OCI-LY1 (cell line): ENCODE data around the gene GORASP1.

Experiments used
- H2AFZ ChIP-seq: fragments of 200-600 bp; sonication (generic), shearing (Covaris generic); 2 replicates; pipeline ENCODE4 v1.6.0; 2014; ENCODE audit warnings: antibody characterized with exemption, mild to moderate bottlenecking, low read length
- H3F3A ChIP-seq: fragments of 200-600 bp; sonication (generic), shearing (Covaris generic); 2 replicates; pipeline ENCODE4 v1.6.0; 2014; ENCODE audit warnings: mild to moderate bottlenecking, antibody characterized with exemption, low read length, moderate library complexity; ENCODE audit not compliant: insufficient read depth
- H3K27ac ChIP-seq: fragments of 200-600 bp; sonication (generic); 2 replicates; pipeline ENCODE4 v1.5.1; 2014; ENCODE audit warnings: low read length, mixed run types, mild to moderate bottlenecking, low read depth; ENCODE audit not compliant: poor library complexity, severe bottlenecking
- H3K27me3 ChIP-seq: fragments of 200-600 bp; sonication (generic); 2 replicates; pipeline ENCODE4 v1.6.0; 2014; ENCODE audit warnings: antibody characterized with exemption, mild to moderate bottlenecking, low read length, moderate library complexity; ENCODE audit not compliant: insufficient read depth
- H3K36me3 ChIP-seq: fragments of 200-600 bp; sonication (generic); 2 replicates; pipeline ENCODE4 v1.6.1; 2014; ENCODE audit warnings: mild to moderate bottlenecking, antibody characterized with exemption, low read length, moderate library complexity, mixed read lengths; ENCODE audit not compliant: insufficient read depth
- H3K4me1 ChIP-seq: fragments of 200-600 bp; sonication (generic); 2 replicates; pipeline ENCODE4 v1.5.1; 2014; ENCODE audit warnings: mild to moderate bottlenecking, low read length, moderate library complexity; ENCODE audit not compliant: insufficient read depth, severe bottlenecking
- H3K4me2 ChIP-seq: fragments of 200-600 bp; sonication (generic), shearing (Covaris generic); 2 replicates; pipeline ENCODE4 v1.6.1; 2014; ENCODE audit warnings: low read length
- H3K4me3 ChIP-seq: fragments of 200-600 bp; sonication (generic); 2 replicates; pipeline ENCODE4 v1.5.1; 2014; ENCODE audit warnings: low read length, low read depth, mild to moderate bottlenecking, mixed read lengths; ENCODE audit not compliant: poor library complexity, severe bottlenecking
- H3K79me2 ChIP-seq: fragments of 200-600 bp; shearing (Covaris generic); 2 replicates; pipeline ENCODE4 v1.6.1; 2016; ENCODE audit warnings: mixed run types, low read length, mixed read lengths; ENCODE audit not compliant: insufficient read depth
- H3K9ac ChIP-seq: fragments of 200-600 bp; sonication (generic), shearing (Covaris generic); 2 replicates; pipeline ENCODE4 v1.6.1; 2014; ENCODE audit warnings: mild to moderate bottlenecking, low read length, mixed read lengths
- H3K9me2 ChIP-seq: fragments of 200-600 bp; sonication (generic), shearing (Covaris generic); 2 replicates; pipeline ENCODE4 v1.6.1; 2014; ENCODE audit warnings: low read depth, mild to moderate bottlenecking, low read length, mixed read lengths
- H3K9me3 ChIP-seq: fragments of 200-600 bp; shearing (Covaris generic); 2 replicates; pipeline ENCODE4 v1.6.1; 2014; ENCODE audit warnings: low read length, mixed read lengths
- H4K20me1 ChIP-seq: fragments of 200-600 bp; sonication (generic), shearing (Covaris generic); 2 replicates; pipeline ENCODE4 v1.6.0; 2016; ENCODE audit warnings: mild to moderate bottlenecking, low read length; ENCODE audit not compliant: insufficient read depth
- EZH2 ChIP-seq: fragments of 200-600 bp; sonication (generic), shearing (Covaris generic); IDR thresholded peaks from 2 replicates; pipeline ENCODE4 v1.8.0; 2017; ENCODE audit warnings: borderline replicate concordance, mixed run types, mild to moderate bottlenecking, antibody characterized with exemption, low read length, moderate library complexity, mixed read lengths
- TF ChIP-seq, protein P1 (sequence below): fragments of 200-600 bp; sonication (generic), shearing (Covaris generic); IDR thresholded peaks from 2 replicates; pipeline ENCODE4 v1.5.1; 2017; ENCODE audit warnings: mild to moderate bottlenecking, antibody characterized with exemption, low read length, moderate library complexity, mixed read lengths

GORASP1 gene

DNA sequence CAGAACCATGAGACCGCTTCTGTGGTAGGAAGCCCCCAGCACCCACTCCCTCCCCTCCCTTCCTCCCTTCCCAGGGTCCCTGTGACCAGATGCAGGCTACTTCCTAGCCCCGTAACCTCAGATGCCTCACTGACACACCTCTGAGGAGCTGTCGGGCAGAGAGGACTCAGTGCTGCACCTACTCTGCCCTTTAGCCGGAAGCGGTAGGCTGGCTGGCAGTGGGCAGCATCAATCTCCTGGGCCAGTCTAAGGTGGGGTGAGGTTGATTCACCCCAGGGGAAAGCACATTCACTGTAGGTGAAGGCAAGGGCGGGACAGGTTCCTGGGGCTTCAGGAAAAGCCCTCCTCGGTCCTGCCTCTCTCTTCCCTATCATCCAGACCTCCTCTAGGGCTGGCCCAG lies 26.9 kb upstream of the GORASP1 start:
- H3K27ac ChIP-seq = no peak overlapping the region
- H3K9me3 ChIP-seq = no peaks in the 10 kb centered on the region
- H3F3A ChIP-seq = no peaks in the 10 kb centered on the region
- H4K20me1 ChIP-seq = no peaks in the 10 kb centered on the region
- H3K36me3 ChIP-seq = no peaks in the 10 kb centered on the region
- no peak overlapping the region for H3K4me2 ChIP-seq
- H3K9me2 ChIP-seq = no peaks in the 10 kb centered on the region
- TF ChIP-seq, protein P1, sequence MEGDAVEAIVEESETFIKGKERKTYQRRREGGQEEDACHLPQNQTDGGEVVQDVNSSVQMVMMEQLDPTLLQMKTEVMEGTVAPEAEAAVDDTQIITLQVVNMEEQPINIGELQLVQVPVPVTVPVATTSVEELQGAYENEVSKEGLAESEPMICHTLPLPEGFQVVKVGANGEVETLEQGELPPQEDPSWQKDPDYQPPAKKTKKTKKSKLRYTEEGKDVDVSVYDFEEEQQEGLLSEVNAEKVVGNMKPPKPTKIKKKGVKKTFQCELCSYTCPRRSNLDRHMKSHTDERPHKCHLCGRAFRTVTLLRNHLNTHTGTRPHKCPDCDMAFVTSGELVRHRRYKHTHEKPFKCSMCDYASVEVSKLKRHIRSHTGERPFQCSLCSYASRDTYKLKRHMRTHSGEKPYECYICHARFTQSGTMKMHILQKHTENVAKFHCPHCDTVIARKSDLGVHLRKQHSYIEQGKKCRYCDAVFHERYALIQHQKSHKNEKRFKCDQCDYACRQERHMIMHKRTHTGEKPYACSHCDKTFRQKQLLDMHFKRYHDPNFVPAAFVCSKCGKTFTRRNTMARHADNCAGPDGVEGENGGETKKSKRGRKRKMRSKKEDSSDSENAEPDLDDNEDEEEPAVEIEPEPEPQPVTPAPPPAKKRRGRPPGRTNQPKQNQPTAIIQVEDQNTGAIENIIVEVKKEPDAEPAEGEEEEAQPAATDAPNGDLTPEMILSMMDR = no peak
- no peak for TF ChIP-seq EZH2
- H3K27me3 ChIP-seq = no peaks in the 10 kb centered on the region
- H3K4me3 ChIP-seq = no peak overlapping the region
- H3K9ac ChIP-seq = no peak overlapping the region
- no peak overlapping the region for H2AFZ ChIP-seq
- H3K79me2 ChIP-seq = no peaks in the 10 kb centered on the region
- no peaks in the 10 kb centered on the region for H3K4me1 ChIP-seq

DNA sequence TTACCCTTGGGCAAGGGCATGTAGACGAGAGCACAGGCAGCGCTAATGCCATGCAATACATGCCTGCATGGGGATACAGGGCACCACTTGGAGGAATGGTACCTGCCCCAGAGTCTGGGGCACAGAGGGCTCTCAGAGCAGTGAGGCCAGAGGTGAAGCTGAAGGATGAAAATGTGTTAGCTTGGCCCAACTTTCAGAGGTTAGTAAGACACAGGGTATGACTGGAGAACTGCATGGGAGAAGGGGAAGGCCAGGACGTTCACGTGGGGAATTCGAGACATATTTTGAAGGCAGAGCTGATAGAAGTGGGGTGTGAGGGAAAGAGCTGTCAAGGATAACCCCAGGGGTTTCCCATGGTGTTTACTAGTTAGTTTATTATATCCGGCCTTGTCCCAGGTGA lies 26.4 kb upstream of the GORASP1 start:
- Histone ChIP-seq H3K4me2 (no peak overlapping the region), H3K79me2 (no peaks in the 10 kb centered on the region), H3K36me3 (no peaks in the 10 kb centered on the region), H3K9ac (no peak overlapping the region), H3K9me2 (no peaks in the 10 kb centered on the region), H3K27me3 (no peaks in the 10 kb centered on the region), H2AFZ (no peak overlapping the region), H3K4me1 (no peaks in the 10 kb centered on the region), H4K20me1 (no peaks in the 10 kb centered on the region), H3K27ac (no peak overlapping the region), H3K9me3 (no peaks in the 10 kb centered on the region), H3K4me3 (no peak overlapping the region), H3F3A (no peaks in the 10 kb centered on the region)
- TF ChIP-seq, protein P1 = no peak
- no peak for TF ChIP-seq EZH2

DNA sequence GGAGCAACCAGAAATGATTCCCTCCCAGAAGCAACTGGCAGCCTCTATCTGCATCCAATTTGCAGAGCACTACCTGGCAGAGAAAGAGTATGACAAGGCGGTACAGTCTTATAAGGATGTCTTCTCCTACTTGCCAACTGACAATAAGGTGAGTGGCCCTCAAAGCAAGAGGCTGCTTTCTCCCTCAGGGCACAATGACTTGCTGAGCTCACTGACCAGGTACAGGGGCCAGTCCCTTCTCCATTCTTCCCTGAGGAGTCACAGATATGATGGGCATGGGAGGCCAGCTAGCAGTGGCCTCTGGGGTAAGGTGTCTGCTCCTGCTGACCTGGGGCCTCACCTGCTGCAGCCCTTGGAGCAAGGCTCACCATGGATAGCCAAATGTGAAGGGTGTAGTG lies 25.7 kb upstream of the GORASP1 start:
- H3K4me2 ChIP-seq = no peak overlapping the region
- H3K9me2 ChIP-seq = no peaks in the 10 kb centered on the region
- no peaks in the 10 kb centered on the region for H3K79me2 ChIP-seq
- no peak overlapping the region for H3K27ac ChIP-seq
- no peak overlapping the region for H3K4me3 ChIP-seq
- no peaks in the 10 kb centered on the region for H3K27me3 ChIP-seq
- TF ChIP-seq, protein P1 = no peak
- no peak for TF ChIP-seq EZH2
- H3K4me1 ChIP-seq = peaks cover 3% of the 10 kb centered on the region
- no peaks in the 10 kb centered on the region for H3K36me3 ChIP-seq
- H2AFZ ChIP-seq = no peak overlapping the region
- no peaks in the 10 kb centered on the region for H3K9me3 ChIP-seq
- no peaks in the 10 kb centered on the region for H3F3A ChIP-seq
- H4K20me1 ChIP-seq = no peaks in the 10 kb centered on the region
- H3K9ac ChIP-seq = no peak overlapping the region
